ENCODE data around the gene OR6V1. TPM values are rescaled to one million over a fixed set of nuclear protein-coding genes. Genes with fewer than 3 reads are reported as not detected.

Gene OR6V1
- total RNA-seq, 1 donor from 2014 or later, result not detected

- Mint-ChIP-seq H3K9me3 (ENCODE audit: unreplicated experiment) (no peaks in the 10 kb centered on the region), H3K4me3 (ENCODE audit: unreplicated experiment) (no peak overlapping the region), H3K27ac (ENCODE audit: unreplicated experiment) (no peak overlapping the region), H3K36me3 (ENCODE audit: unreplicated experiment) (no peaks in the 10 kb centered on the region), H3K4me1 (ENCODE audit: unreplicated experiment) (peaks cover 24% of the 10 kb centered on the region), H3K27me3 (ENCODE audit: unreplicated experiment) (no peaks in the 10 kb centered on the region)
- no peak for TF ChIP-seq CTCF (IDR thresholded peaks at IDR 0.05)
- no peak for DNase-seq (ENCODE audit: extremely low spot score, unreplicated experiment)
Measured at GRCh38 chr7:143041346-143041745, 10.8 kb upstream of the OR6V1 start.

GRCh38 chr7:143042159-143042789 is 9.9 kb upstream of the OR6V1 start:
- DNase-seq (ENCODE audit: extremely low spot score, unreplicated experiment), result no peak
- peak overlapping the region; percentile 4 for H3K27ac Mint-ChIP-seq (ENCODE audit: unreplicated experiment)
- TF ChIP-seq CTCF (IDR thresholded peaks at IDR 0.05), result no peak
- H3K4me3 Mint-ChIP-seq (ENCODE audit: unreplicated experiment), result no peak overlapping the region
- no peaks in the 10 kb centered on the region for H3K9me3 Mint-ChIP-seq (ENCODE audit: unreplicated experiment)
- peaks cover 25% of the 10 kb centered on the region for H3K4me1 Mint-ChIP-seq (ENCODE audit: unreplicated experiment)
- no peaks in the 10 kb centered on the region for H3K36me3 Mint-ChIP-seq (ENCODE audit: unreplicated experiment)
- H3K27me3 Mint-ChIP-seq (ENCODE audit: unreplicated experiment), result no peaks in the 10 kb centered on the region

GRCh38 chr7:143042790-143043271 is 9.3 kb upstream of the OR6V1 start:
- Mint-ChIP-seq H3K27ac (ENCODE audit: unreplicated experiment) (peak overlapping the region; percentile 4), H3K36me3 (ENCODE audit: unreplicated experiment) (no peaks in the 10 kb centered on the region)
- no peak for DNase-seq (ENCODE audit: extremely low spot score, unreplicated experiment)

GRCh38 chr7:143043391-143043790 is 8.8 kb upstream of the OR6V1 start:
- no peak for DNase-seq (ENCODE audit: extremely low spot score, unreplicated experiment)
- no peaks in the 10 kb centered on the region for H3K9me3 Mint-ChIP-seq (ENCODE audit: unreplicated experiment)
- H3K36me3 Mint-ChIP-seq (ENCODE audit: unreplicated experiment), result no peaks in the 10 kb centered on the region
- no peak for TF ChIP-seq CTCF (IDR thresholded peaks at IDR 0.05)
- H3K27ac Mint-ChIP-seq (ENCODE audit: unreplicated experiment), result peak overlapping the region; percentile 23
- no peaks in the 10 kb centered on the region for H3K27me3 Mint-ChIP-seq (ENCODE audit: unreplicated experiment)
- H3K4me3 Mint-ChIP-seq (ENCODE audit: unreplicated experiment), result no peak overlapping the region
- H3K4me1 Mint-ChIP-seq (ENCODE audit: unreplicated experiment), result peaks cover 25% of the 10 kb centered on the region

More at GRCh38 chr7:143042790-143043271, 9.3 kb upstream of the OR6V1 start:
- no peak overlapping the region for H3K4me3 Mint-ChIP-seq (ENCODE audit: unreplicated experiment)
- H3K4me1 Mint-ChIP-seq (ENCODE audit: unreplicated experiment), result peaks cover 25% of the 10 kb centered on the region
- H3K27me3 Mint-ChIP-seq (ENCODE audit: unreplicated experiment), result no peaks in the 10 kb centered on the region
- no peaks in the 10 kb centered on the region for H3K9me3 Mint-ChIP-seq (ENCODE audit: unreplicated experiment)
- TF ChIP-seq CTCF (IDR thresholded peaks at IDR 0.05), result no peak

- Mint-ChIP-seq H3K27ac (ENCODE audit: unreplicated experiment) (no peak overlapping the region), H3K36me3 (ENCODE audit: unreplicated experiment) (no peaks in the 10 kb centered on the region), H3K4me3 (ENCODE audit: unreplicated experiment) (no peak overlapping the region), H3K27me3 (ENCODE audit: unreplicated experiment) (no peaks in the 10 kb centered on the region), H3K4me1 (ENCODE audit: unreplicated experiment) (peaks cover 36% of the 10 kb centered on the region), H3K9me3 (ENCODE audit: unreplicated experiment) (no peaks in the 10 kb centered on the region)
- DNase-seq (ENCODE audit: extremely low spot score, unreplicated experiment), result no peak
- TF ChIP-seq CTCF (IDR thresholded peaks at IDR 0.05), result no peak
Measured at GRCh38 chr7:143046426-143046851, 5.7 kb upstream of the OR6V1 start.
